Activated naive CD8-positive, alpha-beta T cell treated with anti-CD3 and anti-CD28 coated beads, Interleukin-2, amount 50 U/mL, for 24 hours (primary cell): ENCODE results near the gene ALDH1A2.

Source experiments
- ATAC-seq: fragments of 150-1000 bp; cut with Tn5 transposase; one replicate; pipeline ENCODE4 v1.10.0; 2021
- DNase-seq: peaks from one replicate; pipeline ENCODE4 v3.0.0; 2021
- H3K27ac Mint-ChIP-seq: one replicate; pipeline ENCODE4 v1.8.0; 2021; ENCODE audit warnings: mild to moderate bottlenecking, mixed read lengths
- H3K27me3 Mint-ChIP-seq: one replicate; pipeline ENCODE4 v1.8.0; 2021; ENCODE audit warnings: mixed read lengths
- H3K36me3 Mint-ChIP-seq: one replicate; pipeline ENCODE4 v1.8.0; 2021; ENCODE audit warnings: low read depth, mixed read lengths
- H3K4me1 Mint-ChIP-seq: one replicate; pipeline ENCODE4 v1.8.0; 2021; ENCODE audit warnings: mixed read lengths
- H3K4me3 Mint-ChIP-seq: one replicate; pipeline ENCODE4 v1.8.0; 2021; ENCODE audit warnings: mild to moderate bottlenecking, moderate library complexity, mixed read lengths
- H3K9me3 Mint-ChIP-seq: one replicate; pipeline ENCODE4 v1.8.0; 2021; ENCODE audit warnings: mixed read lengths

The ALDH1A2 gene

GRCh38 chr15:57941816-57942215, 123.7 kb downstream of the ALDH1A2 start:
- no peak overlapping the region for H3K4me3 Mint-ChIP-seq
- no peaks in the 10 kb centered on the region for H3K36me3 Mint-ChIP-seq
- DNase-seq: no peak
- no peaks in the 10 kb centered on the region for H3K9me3 Mint-ChIP-seq
- H3K27me3 Mint-ChIP-seq: peaks cover 20% of the 10 kb centered on the region
- no peaks in the 10 kb centered on the region for H3K4me1 Mint-ChIP-seq
- no peak for ATAC-seq
- no peak overlapping the region for H3K27ac Mint-ChIP-seq

- ATAC-seq: no peak
- Mint-ChIP-seq H3K27ac (no peak overlapping the region), H3K36me3 (no peaks in the 10 kb centered on the region), H3K27me3 (peaks cover 18% of the 10 kb centered on the region), H3K4me3 (no peak overlapping the region), H3K4me1 (no peaks in the 10 kb centered on the region), H3K9me3 (no peaks in the 10 kb centered on the region)
- DNase-seq: no peak
These were observed 133.2 kb downstream of the ALDH1A2 start for GRCh38 chr15:57932348-57932747.

- H3K27me3 Mint-ChIP-seq: peaks cover 21% of the 10 kb centered on the region
- H3K36me3 Mint-ChIP-seq: no peaks in the 10 kb centered on the region
- no peaks in the 10 kb centered on the region for H3K4me1 Mint-ChIP-seq
- no peak overlapping the region for H3K27ac Mint-ChIP-seq
- no peaks in the 10 kb centered on the region for H3K9me3 Mint-ChIP-seq
- H3K4me3 Mint-ChIP-seq: no peak overlapping the region
- ATAC-seq: no peak
- no peak for DNase-seq
These were observed 133.9 kb downstream of the ALDH1A2 start for GRCh38 chr15:57931570-57931969.

GRCh38 chr15:57927091-57927631, 138.3 kb downstream of the ALDH1A2 start:
- ATAC-seq (no peak), DNase-seq (no peak)
- Mint-ChIP-seq H3K27me3 (peaks cover 17% of the 10 kb centered on the region), H3K4me1 (no peaks in the 10 kb centered on the region), H3K36me3 (no peaks in the 10 kb centered on the region), H3K27ac (no peak overlapping the region), H3K9me3 (no peaks in the 10 kb centered on the region), H3K4me3 (no peak overlapping the region)

DNA sequence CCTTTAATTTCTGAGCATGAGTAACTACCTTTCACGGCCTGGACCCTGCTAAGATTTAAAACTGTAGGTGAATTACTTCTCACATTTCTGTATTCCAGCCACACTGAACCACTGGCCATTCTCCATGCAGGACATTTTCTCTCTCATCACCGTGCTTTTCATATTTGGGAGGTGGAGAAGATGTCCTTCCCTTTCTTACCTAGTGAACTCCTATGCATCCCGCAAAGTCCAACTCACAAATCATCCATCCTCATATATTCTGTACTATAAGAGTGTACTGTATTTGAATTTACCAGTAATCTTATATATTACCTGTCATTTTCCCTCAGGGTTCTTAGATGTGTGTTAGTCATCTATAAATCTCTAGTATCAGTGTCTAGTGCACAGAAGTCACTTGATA, 139.9 kb downstream of the ALDH1A2 start:
- no peak for DNase-seq
- H3K9me3 Mint-ChIP-seq: no peaks in the 10 kb centered on the region
- H3K4me1 Mint-ChIP-seq: no peaks in the 10 kb centered on the region
- H3K27me3 Mint-ChIP-seq: peaks cover 12% of the 10 kb centered on the region
- H3K4me3 Mint-ChIP-seq: no peak overlapping the region
- ATAC-seq: no peak
- no peak overlapping the region for H3K27ac Mint-ChIP-seq
- H3K36me3 Mint-ChIP-seq: no peaks in the 10 kb centered on the region

- peaks cover 12% of the 10 kb centered on the region for H3K27me3 Mint-ChIP-seq
- H3K27ac Mint-ChIP-seq: no peak overlapping the region
- H3K4me1 Mint-ChIP-seq: no peaks in the 10 kb centered on the region
- no peak overlapping the region for H3K4me3 Mint-ChIP-seq
- H3K9me3 Mint-ChIP-seq: no peaks in the 10 kb centered on the region
- no peaks in the 10 kb centered on the region for H3K36me3 Mint-ChIP-seq
- DNase-seq (no peak), ATAC-seq (no peak)
These were observed 140.9 kb downstream of the ALDH1A2 start for GRCh38 chr15:57924598-57924997.

- H3K9me3 Mint-ChIP-seq: no peaks in the 10 kb centered on the region
- no peaks in the 10 kb centered on the region for H3K4me1 Mint-ChIP-seq
- no peak overlapping the region for H3K27ac Mint-ChIP-seq
- DNase-seq: no peak
- H3K27me3 Mint-ChIP-seq: peaks cover 10% of the 10 kb centered on the region
- no peaks in the 10 kb centered on the region for H3K36me3 Mint-ChIP-seq
- H3K4me3 Mint-ChIP-seq: no peak overlapping the region
- no peak for ATAC-seq
These were observed 141.8 kb downstream of the ALDH1A2 start for GRCh38 chr15:57923750-57924149.

- no peak for ATAC-seq
- H3K4me3 Mint-ChIP-seq: no peak overlapping the region
These were observed 142.2 kb downstream of the ALDH1A2 start for GRCh38 chr15:57923306-57923705.

DNA sequence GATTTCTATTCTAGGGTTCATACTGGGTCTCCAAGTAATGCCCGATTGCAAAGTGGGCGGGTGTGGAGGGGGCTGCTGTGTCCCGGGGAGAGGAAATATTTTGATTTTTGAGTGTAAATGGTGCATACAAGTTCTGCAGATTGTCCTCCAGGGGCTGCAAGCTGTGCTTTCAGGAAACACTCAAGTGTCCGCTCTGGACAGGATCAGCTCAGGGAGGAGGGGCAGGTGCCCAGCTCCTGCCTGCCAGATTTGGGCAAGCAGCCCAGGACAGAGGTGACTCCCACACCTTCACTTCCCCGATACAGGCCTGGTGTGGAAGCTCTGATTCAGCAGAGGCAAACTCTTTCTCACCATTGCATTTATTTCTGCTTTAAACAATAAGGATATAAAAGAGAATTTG, 142.7 kb downstream of the ALDH1A2 start:
- H3K4me1 Mint-ChIP-seq: no peaks in the 10 kb centered on the region
- no peaks in the 10 kb centered on the region for H3K36me3 Mint-ChIP-seq

More at GRCh38 chr15:57923306-57923705, 142.2 kb downstream of the ALDH1A2 start:
- DNase-seq: no peak
- Mint-ChIP-seq H3K36me3 (no peaks in the 10 kb centered on the region), H3K27ac (no peak overlapping the region), H3K27me3 (peaks cover 9% of the 10 kb centered on the region), H3K4me1 (no peaks in the 10 kb centered on the region), H3K9me3 (no peaks in the 10 kb centered on the region)

DNA sequence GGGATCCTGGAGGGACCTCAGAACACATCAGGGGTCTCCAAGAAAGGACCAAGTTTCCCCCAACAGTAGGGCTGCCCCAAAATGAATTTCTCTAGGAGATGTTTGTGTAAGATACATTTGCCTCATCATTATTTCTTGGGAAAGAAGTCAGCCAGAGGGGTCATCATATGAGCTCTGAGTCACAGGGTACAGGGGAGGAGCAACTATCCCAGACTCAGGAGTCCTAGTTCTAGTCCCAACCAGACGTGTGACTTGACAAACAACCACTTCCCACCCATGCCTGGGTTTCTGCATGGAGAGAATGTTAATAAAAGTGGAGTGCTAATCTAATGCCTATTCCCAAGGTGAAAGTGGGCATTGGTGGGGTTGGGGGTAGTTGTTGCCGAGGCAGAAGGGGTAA, 144.1 kb downstream of the ALDH1A2 start:
- ATAC-seq (no peak), DNase-seq (no peak)
- H3K9me3 Mint-ChIP-seq: no peaks in the 10 kb centered on the region
- peaks cover 6% of the 10 kb centered on the region for H3K27me3 Mint-ChIP-seq
- H3K4me1 Mint-ChIP-seq: no peaks in the 10 kb centered on the region
- no peak overlapping the region for H3K27ac Mint-ChIP-seq
- H3K4me3 Mint-ChIP-seq: no peak overlapping the region
- no peaks in the 10 kb centered on the region for H3K36me3 Mint-ChIP-seq

More for the DNA sequence above, 142.7 kb downstream of the ALDH1A2 start:
- Mint-ChIP-seq H3K9me3 (no peaks in the 10 kb centered on the region), H3K27ac (no peak overlapping the region), H3K27me3 (peaks cover 9% of the 10 kb centered on the region), H3K4me3 (no peak overlapping the region)
- no peak for ATAC-seq
- no peak for DNase-seq

DNA sequence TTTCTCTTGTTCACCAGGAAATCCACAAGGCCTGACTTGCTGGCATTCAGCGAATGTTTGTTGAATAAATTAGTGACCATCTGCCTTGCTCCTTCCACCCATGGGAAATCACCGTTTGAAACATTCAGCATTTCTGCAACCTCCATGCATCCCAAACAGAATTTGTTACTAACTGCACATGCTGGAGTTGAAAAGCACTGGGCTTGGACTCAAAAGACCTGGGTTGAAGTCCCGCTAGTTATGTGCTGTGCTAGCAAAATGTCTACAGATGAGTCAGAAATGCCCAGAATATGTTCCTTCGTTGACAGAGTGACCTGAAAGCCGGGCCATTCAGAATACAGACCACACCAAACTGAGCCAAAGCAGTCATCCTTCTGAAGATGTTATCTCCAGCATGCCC, 144.6 kb downstream of the ALDH1A2 start:
- no peak overlapping the region for H3K27ac Mint-ChIP-seq
- H3K4me3 Mint-ChIP-seq: no peak overlapping the region
- H3K9me3 Mint-ChIP-seq: no peaks in the 10 kb centered on the region
- H3K27me3 Mint-ChIP-seq: peaks cover 6% of the 10 kb centered on the region
- DNase-seq: no peak
- H3K4me1 Mint-ChIP-seq: no peaks in the 10 kb centered on the region
- H3K36me3 Mint-ChIP-seq: no peaks in the 10 kb centered on the region
- no peak for ATAC-seq

DNA sequence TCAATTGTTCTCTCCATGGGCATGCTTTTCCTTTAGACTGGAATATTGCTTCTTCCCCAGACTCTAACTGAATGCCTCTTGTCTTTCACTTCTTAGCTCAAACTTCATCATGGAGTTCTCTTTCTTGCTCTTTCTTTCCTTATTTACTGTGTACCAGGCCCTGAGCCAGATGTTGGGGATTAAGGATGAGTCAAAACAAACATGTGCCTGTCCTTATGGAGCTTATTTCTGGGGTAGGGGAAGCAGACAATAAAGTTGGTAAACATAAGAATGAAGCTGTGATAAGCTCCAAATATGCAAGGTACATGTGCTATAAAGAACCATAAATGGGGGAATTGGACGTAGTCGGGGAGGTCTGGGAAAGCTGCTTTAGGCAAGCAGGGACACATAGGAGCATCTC, 145.8 kb downstream of the ALDH1A2 start:
- no peaks in the 10 kb centered on the region for H3K9me3 Mint-ChIP-seq
- no peaks in the 10 kb centered on the region for H3K36me3 Mint-ChIP-seq
- no peaks in the 10 kb centered on the region for H3K4me1 Mint-ChIP-seq
- peaks cover 6% of the 10 kb centered on the region for H3K27me3 Mint-ChIP-seq
- no peak overlapping the region for H3K27ac Mint-ChIP-seq
- ATAC-seq: no peak
- no peak for DNase-seq
- H3K4me3 Mint-ChIP-seq: no peak overlapping the region

- Mint-ChIP-seq H3K4me1 (no peaks in the 10 kb centered on the region), H3K27me3 (peaks cover 6% of the 10 kb centered on the region), H3K27ac (no peak overlapping the region), H3K4me3 (no peak overlapping the region), H3K36me3 (no peaks in the 10 kb centered on the region), H3K9me3 (no peaks in the 10 kb centered on the region)
- ATAC-seq: no peak
- no peak for DNase-seq
These were observed 147.5 kb downstream of the ALDH1A2 start for GRCh38 chr15:57917998-57918397.

GRCh38 chr15:57916695-57917094, 148.8 kb downstream of the ALDH1A2 start:
- Mint-ChIP-seq H3K27ac (no peak overlapping the region), H3K36me3 (no peaks in the 10 kb centered on the region), H3K9me3 (no peaks in the 10 kb centered on the region), H3K4me3 (no peak overlapping the region), H3K27me3 (peaks cover 4% of the 10 kb centered on the region), H3K4me1 (no peaks in the 10 kb centered on the region)
- no peak for DNase-seq
- ATAC-seq: no peak

DNA sequence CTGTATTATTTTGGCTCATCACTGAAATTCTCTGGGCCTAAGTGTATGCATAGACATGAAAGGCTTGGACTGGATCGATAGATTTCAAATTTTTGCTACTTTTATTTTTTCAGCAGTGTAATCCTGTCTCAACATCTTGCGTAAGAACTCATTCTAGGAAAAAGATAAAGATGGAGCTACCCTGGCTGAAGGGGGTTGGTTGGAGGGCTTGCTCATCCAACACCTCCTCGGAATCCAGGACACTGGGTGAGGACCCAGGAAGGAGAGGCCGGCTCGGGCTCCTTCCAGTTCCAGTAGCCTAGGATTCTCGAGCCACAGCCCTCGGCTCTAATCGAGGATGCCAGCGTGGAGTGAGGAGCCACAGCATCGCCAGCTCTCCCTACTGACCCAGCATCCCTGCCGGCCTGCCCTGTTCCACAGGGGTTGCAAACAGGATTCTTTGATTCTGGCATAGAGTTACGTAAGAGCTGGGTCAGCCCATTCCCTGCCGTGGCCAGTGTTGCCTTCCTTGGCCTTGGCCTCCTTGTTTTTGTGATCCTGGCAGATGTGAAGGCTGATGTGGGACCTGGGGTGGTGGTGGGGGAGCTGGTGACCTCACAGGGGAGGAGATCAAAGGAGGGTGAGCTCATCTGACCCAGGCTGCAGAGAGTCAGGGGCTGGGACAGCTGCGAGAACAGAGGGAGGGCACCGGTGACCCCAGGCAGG, 149.5 kb downstream of the ALDH1A2 start:
- Mint-ChIP-seq H3K27ac (no peak overlapping the region), H3K9me3 (no peaks in the 10 kb centered on the region), H3K4me1 (no peaks in the 10 kb centered on the region), H3K4me3 (no peak overlapping the region), H3K36me3 (no peaks in the 10 kb centered on the region), H3K27me3 (peaks cover 2% of the 10 kb centered on the region)
- no peak for ATAC-seq
- no peak for DNase-seq
